Right atrium auricular region (tissue), 2 donors: ENCODE measurements around the gene MAGEA4. TPM values are rescaled to one million over a fixed set of nuclear protein-coding genes. Genes with fewer than 3 reads are reported as not detected.

Experiments
- DNase-seq: peaks from one replicate; pipeline ENCODE4 v3.0.0-alpha.2; 2019; ENCODE audit warnings: low spot score
- H3K27ac ChIP-seq, 2 donors: fragments of 200-600 bp; sonication (generic); 1 replicate in 1 of 2; 2 replicates in 1 of 2; pipeline ENCODE4 v1.5.1; 2016 to 2019
- H3K27me3 ChIP-seq, 2 donors: fragments of 200-600 bp; sonication (generic); one replicate each; pipeline versions ENCODE4 v1.5.1 to v1.6.0; 2017 to 2019
- H3K36me3 ChIP-seq: fragments of 200-600 bp; sonication (generic); one replicate; pipeline ENCODE4 v1.5.1; 2016
- H3K4me1 ChIP-seq, 2 donors: fragments of 200-600 bp; sonication (generic); one replicate each; pipeline versions ENCODE4 v1.5.1 to v1.6.0; 2017 to 2019
- H3K4me3 ChIP-seq, 2 donors: fragments of 200-600 bp; sonication (generic); 1 replicate in 1 of 2; 2 replicates in 1 of 2; pipeline ENCODE4 v1.5.1; 2017 to 2019; ENCODE audit warnings: mild to moderate bottlenecking in 1 of 2, moderate library complexity in 1 of 2
- H3K9me3 ChIP-seq, 2 donors: fragments of 200-600 bp; sonication (generic); one replicate each; pipeline ENCODE4 v1.5.1; 2019
- total RNA-seq, 2 donors: library from RNA; depleted of rRNA; stranded (reverse); fragments of >200 nt; gene quantifications; one replicate each; pipeline ENCODE4 v1.1.0, GENCODE V29; 2016
- TF ChIP-seq, protein P1 (sequence below), 2 donors: fragments of 200-600 bp; sonication (generic); IDR thresholded peaks; one replicate each; pipeline ENCODE4 v1.5.1; 2019; ENCODE audit warnings: antibody characterized with exemption in 2 of 2

Gene MAGEA4
- total RNA-seq, 2 donors from 2014 or later = not detected

DNA sequence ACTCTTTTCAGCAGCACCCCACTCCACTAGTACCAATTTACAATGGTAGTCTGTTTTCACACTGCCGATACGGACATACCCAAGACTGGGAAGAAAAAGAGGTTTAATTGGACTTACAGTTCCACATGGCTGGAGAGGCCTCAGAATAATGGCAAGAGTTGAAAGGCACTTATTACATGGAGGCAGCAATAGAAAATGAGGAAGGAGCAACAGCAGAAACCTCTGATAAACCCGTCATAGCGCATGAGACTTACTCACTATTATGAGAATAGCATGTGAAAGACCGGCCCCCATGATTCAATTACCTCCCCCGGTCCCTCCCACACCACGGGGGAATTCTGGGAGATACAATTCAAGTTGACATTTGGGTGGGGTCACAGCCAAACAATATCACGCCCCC is 34.1 kb upstream of the MAGEA4 start:
- H3K36me3 ChIP-seq = no peaks in the 10 kb centered on the region
- H3K4me3 ChIP-seq = no peak overlapping the region
- TF ChIP-seq, protein P1, sequence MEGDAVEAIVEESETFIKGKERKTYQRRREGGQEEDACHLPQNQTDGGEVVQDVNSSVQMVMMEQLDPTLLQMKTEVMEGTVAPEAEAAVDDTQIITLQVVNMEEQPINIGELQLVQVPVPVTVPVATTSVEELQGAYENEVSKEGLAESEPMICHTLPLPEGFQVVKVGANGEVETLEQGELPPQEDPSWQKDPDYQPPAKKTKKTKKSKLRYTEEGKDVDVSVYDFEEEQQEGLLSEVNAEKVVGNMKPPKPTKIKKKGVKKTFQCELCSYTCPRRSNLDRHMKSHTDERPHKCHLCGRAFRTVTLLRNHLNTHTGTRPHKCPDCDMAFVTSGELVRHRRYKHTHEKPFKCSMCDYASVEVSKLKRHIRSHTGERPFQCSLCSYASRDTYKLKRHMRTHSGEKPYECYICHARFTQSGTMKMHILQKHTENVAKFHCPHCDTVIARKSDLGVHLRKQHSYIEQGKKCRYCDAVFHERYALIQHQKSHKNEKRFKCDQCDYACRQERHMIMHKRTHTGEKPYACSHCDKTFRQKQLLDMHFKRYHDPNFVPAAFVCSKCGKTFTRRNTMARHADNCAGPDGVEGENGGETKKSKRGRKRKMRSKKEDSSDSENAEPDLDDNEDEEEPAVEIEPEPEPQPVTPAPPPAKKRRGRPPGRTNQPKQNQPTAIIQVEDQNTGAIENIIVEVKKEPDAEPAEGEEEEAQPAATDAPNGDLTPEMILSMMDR (IDR thresholded peaks at IDR 0.05) = no peak
- H3K27ac ChIP-seq = no peak overlapping the region
- no peak for DNase-seq
- H3K4me1 ChIP-seq = no peaks in the 10 kb centered on the region
- no peaks in the 10 kb centered on the region for H3K27me3 ChIP-seq
- no peaks in the 10 kb centered on the region for H3K9me3 ChIP-seq

- no peaks in the 10 kb centered on the region for H3K9me3 ChIP-seq
- H3K27ac ChIP-seq = no peak overlapping the region
- H3K36me3 ChIP-seq = no peaks in the 10 kb centered on the region
- no peak overlapping the region for H3K4me3 ChIP-seq
- H3K27me3 ChIP-seq = no peaks in the 10 kb centered on the region
- DNase-seq = no peak
- H3K4me1 ChIP-seq = no peaks in the 10 kb centered on the region
- TF ChIP-seq, protein P1 (IDR thresholded peaks at IDR 0.05) = no peak
Observed at GRCh38 chrX:151879856-151880255, 32.8 kb upstream of the MAGEA4 start.

DNA sequence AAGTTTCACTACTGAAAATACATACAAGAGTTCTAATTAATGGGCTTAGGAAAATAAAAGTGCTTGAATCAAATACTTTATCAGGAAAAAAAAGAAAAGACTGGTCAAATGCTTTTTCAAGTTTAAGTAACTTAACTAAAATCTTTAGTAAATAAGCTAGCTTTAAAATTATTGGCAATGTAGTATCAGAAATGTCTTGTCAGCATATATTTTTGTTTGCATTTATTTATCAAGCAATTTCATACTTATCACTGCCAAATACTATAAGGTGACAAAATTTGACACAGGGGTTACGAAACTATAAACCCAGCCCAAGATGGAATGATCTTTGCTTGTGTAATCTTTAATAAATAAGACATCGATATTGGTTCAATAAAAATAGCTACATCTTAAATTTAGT is 31.8 kb upstream of the MAGEA4 start:
- no peaks in the 10 kb centered on the region for H3K9me3 ChIP-seq
- no peaks in the 10 kb centered on the region for H3K4me1 ChIP-seq
- TF ChIP-seq, protein P1 (IDR thresholded peaks at IDR 0.05) = no peak
- H3K36me3 ChIP-seq = no peaks in the 10 kb centered on the region
- no peaks in the 10 kb centered on the region for H3K27me3 ChIP-seq
- H3K27ac ChIP-seq = no peak overlapping the region
- no peak overlapping the region for H3K4me3 ChIP-seq
- no peak for DNase-seq

GRCh38 chrX:151889421-151889820 is 23.3 kb upstream of the MAGEA4 start:
- Histone ChIP-seq H3K27me3 (no peaks in the 10 kb centered on the region), H3K27ac (no peak overlapping the region), H3K4me1 (no peaks in the 10 kb centered on the region), H3K9me3 (peaks cover 0 to 8% of the 10 kb centered on the region in 2 donors), H3K36me3 (no peaks in the 10 kb centered on the region), H3K4me3 (no peak overlapping the region)
- DNase-seq = no peak
- TF ChIP-seq, protein P1 (IDR thresholded peaks at IDR 0.05) = no peak

DNA sequence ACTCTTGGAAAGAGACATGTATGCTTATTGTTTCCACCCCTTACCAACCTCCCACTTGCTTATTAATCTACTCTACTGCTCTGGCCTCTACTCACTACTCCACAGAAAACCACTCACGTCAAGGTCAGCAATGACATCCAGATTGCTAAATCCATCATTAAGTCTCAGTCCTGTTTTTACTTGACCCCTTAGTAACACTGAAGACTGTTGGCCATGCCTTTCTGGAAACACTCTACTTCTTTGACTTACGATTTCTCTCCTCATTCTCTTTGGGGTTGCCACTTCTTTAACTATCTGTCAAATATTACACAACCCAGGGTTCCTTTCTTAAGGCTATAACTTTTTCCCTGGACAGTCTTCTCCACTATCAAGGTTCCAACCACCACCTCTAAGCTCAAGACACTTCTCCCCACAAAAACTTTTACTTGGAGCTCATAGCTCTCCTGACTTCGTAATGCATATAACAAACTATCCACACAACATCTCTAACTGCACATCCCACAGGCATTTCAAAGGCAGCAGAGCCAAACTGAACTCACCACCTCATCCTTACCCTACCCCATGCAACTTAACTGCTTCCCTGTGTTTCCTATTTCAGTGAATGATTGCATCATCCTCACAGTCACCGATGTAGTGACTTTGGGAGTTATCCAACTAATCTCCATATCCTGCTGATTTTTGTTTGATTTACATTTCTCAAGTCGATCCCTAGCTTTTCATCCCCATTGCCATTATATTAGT is 15.8 kb upstream of the MAGEA4 start:
- no peaks in the 10 kb centered on the region for H3K36me3 ChIP-seq
- no peak overlapping the region for H3K27ac ChIP-seq
- no peaks in the 10 kb centered on the region for H3K9me3 ChIP-seq
- TF ChIP-seq, protein P1 (IDR thresholded peaks at IDR 0.05) = no peak
- DNase-seq = no peak
- no peaks in the 10 kb centered on the region for H3K4me1 ChIP-seq
- no peak overlapping the region for H3K4me3 ChIP-seq
- no peaks in the 10 kb centered on the region for H3K27me3 ChIP-seq

- no peaks in the 10 kb centered on the region for H3K27me3 ChIP-seq
- no peaks in the 10 kb centered on the region for H3K36me3 ChIP-seq
- H3K27ac ChIP-seq = no peak overlapping the region
- H3K4me1 ChIP-seq = peaks cover 0 to 4% of the 10 kb centered on the region in 2 donors
- DNase-seq = no peak
- H3K9me3 ChIP-seq = no peaks in the 10 kb centered on the region
- TF ChIP-seq, protein P1 (IDR thresholded peaks at IDR 0.05) = no peak
- H3K4me3 ChIP-seq = no peak overlapping the region
Observed at GRCh38 chrX:151899622-151900021, 13.1 kb upstream of the MAGEA4 start.
